NCI-H345 treated with DMSO at 0.1 percent for 48 hours (cell line): ENCODE data around the gene GNPNAT1.
"Not testable (repeated sequence)": the region's sequence is repeated elsewhere in the genome, so short reads cannot be mapped to it uniquely, and the experiment has no call there.

Source experiments
- DNase-seq: peaks from one replicate; lab custom pipeline; 2025; ENCODE audit not compliant: unreplicated experiment; lab: John Stamatoyannopoulos, UW

GNPNAT1 gene

GRCh38 chr14:52790011-52790755, 1.2 kb downstream of the GNPNAT1 start:
- peak; percentile 4 for DNase-seq

- DNase-seq: no peak
These were observed 2.3 kb downstream of the GNPNAT1 start for GRCh38 chr14:52789118-52789517.

GRCh38 chr14:52786887-52787286, 4.5 kb downstream of the GNPNAT1 start:
- no peak for DNase-seq

- no peak for DNase-seq
These were observed 8.2 kb downstream of the GNPNAT1 start for GRCh38 chr14:52783206-52783605.

- no peak for DNase-seq
These were observed 9.8 kb downstream of the GNPNAT1 start for GRCh38 chr14:52781629-52782028.

- DNase-seq: no peak
These were observed 10.5 kb downstream of the GNPNAT1 start for GRCh38 chr14:52780893-52781292.

- DNase-seq: no peak
These were observed 12.7 kb downstream of the GNPNAT1 start for GRCh38 chr14:52778702-52779101.

- DNase-seq: no peak
These were observed 14.6 kb downstream of the GNPNAT1 start for GRCh38 chr14:52776816-52777215.

- DNase-seq: no peak
These were observed 21.5 kb downstream of the GNPNAT1 start for GRCh38 chr14:52769887-52770286.

GRCh38 chr14:52767058-52767833, 24.2 kb downstream of the GNPNAT1 start:
- DNase-seq: no peak

GRCh38 chr14:52762923-52763322, 28.5 kb downstream of the GNPNAT1 start:
- not testable (repeated sequence) for DNase-seq

GRCh38 chr14:52759145-52759544, 32.3 kb downstream of the GNPNAT1 start:
- DNase-seq: no peak

GRCh38 chr14:52755607-52756316, 35.6 kb downstream of the GNPNAT1 start:
- no peak for DNase-seq

GRCh38 chr14:52748647-52749292, 42.6 kb downstream of the GNPNAT1 start:
- DNase-seq: no peak

GRCh38 chr14:52741865-52742264, 49.5 kb downstream of the GNPNAT1 start:
- DNase-seq: no peak

GRCh38 chr14:52740751-52741150, 50.7 kb downstream of the GNPNAT1 start:
- no peak for DNase-seq

- DNase-seq: no peak
These were observed 53.0 kb downstream of the GNPNAT1 start for GRCh38 chr14:52738409-52738808.

GRCh38 chr14:52735921-52736489, 55.4 kb downstream of the GNPNAT1 start:
- DNase-seq: no peak

GRCh38 chr14:52733824-52734223, 57.6 kb downstream of the GNPNAT1 start:
- DNase-seq: no peak

- DNase-seq: no peak
These were observed 60.7 kb downstream of the GNPNAT1 start for GRCh38 chr14:52730709-52731111.
